Measurements from ENCODE around the gene FBXO15. TPM values are rescaled to one million over a fixed set of nuclear protein-coding genes. Genes with fewer than 3 reads are reported as not detected.

Gene FBXO15
- total RNA-seq, 2 experiments from 2014 or later: 0.54 to 2.1 TPM

DNA sequence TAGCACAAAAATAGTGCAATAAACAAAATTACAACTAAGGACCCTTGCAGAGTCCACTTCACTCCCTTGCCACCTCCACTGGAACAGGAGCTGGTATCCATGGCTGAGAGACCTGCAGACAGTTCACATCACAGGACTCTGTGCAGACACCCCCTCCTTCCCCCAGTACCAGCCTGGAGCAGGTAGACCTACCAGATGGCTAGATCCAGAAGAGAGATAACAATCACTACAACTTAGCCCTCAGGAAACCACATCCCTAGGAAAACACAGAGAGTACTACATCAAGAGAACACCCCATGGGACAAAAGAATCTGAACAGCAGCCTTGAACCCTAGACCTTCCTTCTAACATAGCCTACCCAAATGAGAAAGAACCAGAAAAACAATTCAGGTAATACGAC, 49.8 kb downstream of the FBXO15 start:
- Histone ChIP-seq H3K27ac (ENCODE audit: low read depth, low read length, poor library complexity, severe bottlenecking) (no peak overlapping the region), H3K4me2 (ENCODE audit: low read length) (no peak overlapping the region), H3K79me2 (ENCODE audit: insufficient read depth, low read depth, low read length) (no peaks in the 10 kb centered on the region), H2AFZ (ENCODE audit: low read length) (no peak overlapping the region), H3K4me1 (ENCODE audit: insufficient read depth, low read length, poor library complexity, severe bottlenecking) (no peaks in the 10 kb centered on the region), H3K36me3 (ENCODE audit: insufficient read depth, low read length) (no peaks in the 10 kb centered on the region), H4K20me1 (ENCODE audit: insufficient read depth, low read length) (no peaks in the 10 kb centered on the region), H3K9me2 (ENCODE audit: insufficient read depth, low read length) (no peaks in the 10 kb centered on the region), H3K9me3 (ENCODE audit: low read length) (no peaks in the 10 kb centered on the region), H3K4me3 (ENCODE audit: low read depth, low read length, poor library complexity, severe bottlenecking) (no peak overlapping the region)
- intact Hi-C loops (cut with micrococcal nuclease; ENCODE audit: unreplicated experiment): no loop called here
- no peak for TF ChIP-seq EZH2phosphoT487 (IDR thresholded peaks at IDR 0.05; ENCODE audit: borderline replicate concordance, low read depth, low read length)
- TF ChIP-seq, protein P1, sequence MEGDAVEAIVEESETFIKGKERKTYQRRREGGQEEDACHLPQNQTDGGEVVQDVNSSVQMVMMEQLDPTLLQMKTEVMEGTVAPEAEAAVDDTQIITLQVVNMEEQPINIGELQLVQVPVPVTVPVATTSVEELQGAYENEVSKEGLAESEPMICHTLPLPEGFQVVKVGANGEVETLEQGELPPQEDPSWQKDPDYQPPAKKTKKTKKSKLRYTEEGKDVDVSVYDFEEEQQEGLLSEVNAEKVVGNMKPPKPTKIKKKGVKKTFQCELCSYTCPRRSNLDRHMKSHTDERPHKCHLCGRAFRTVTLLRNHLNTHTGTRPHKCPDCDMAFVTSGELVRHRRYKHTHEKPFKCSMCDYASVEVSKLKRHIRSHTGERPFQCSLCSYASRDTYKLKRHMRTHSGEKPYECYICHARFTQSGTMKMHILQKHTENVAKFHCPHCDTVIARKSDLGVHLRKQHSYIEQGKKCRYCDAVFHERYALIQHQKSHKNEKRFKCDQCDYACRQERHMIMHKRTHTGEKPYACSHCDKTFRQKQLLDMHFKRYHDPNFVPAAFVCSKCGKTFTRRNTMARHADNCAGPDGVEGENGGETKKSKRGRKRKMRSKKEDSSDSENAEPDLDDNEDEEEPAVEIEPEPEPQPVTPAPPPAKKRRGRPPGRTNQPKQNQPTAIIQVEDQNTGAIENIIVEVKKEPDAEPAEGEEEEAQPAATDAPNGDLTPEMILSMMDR (conservative IDR thresholded peaks at IDR 0.05; ENCODE audit: low read length): no peak
- POLR2A ChIA-PET: interaction anchor here (0.7 kb wide), 1 partner anchor 86 kb away, joined by 3 read pairs; no protein-coding TSS in a partner anchor
- CTCF ChIA-PET (ENCODE audit: unreplicated experiment): no interaction called here
- BruUV-seq (replicated peaks): no TSS peak
- DNase-seq (ENCODE audit: low spot score): no peak

DNA sequence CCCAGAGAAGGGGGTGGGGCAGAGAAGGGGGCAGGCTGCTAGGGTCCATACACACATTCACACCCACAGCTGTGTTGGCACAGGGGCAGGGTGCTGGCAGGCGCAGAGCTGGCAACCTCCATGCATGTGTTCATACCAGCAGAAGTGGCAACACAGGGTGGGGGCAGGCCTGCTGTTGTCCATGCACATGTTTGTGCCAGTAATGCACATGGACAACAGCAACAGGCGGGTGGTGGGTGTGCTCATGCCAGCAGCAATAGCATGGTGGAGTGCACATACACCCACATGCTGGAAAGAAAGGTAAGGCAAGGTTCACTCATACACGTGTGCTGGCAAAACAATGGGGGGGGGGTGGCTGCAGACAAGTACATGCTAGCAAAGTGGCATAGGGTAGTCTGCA, 54.7 kb downstream of the FBXO15 start:
- Histone ChIP-seq H3K9me2 (ENCODE audit: insufficient read depth, low read length) (no peaks in the 10 kb centered on the region), H4K20me1 (ENCODE audit: insufficient read depth, low read length) (no peaks in the 10 kb centered on the region), H3K79me2 (ENCODE audit: insufficient read depth, low read depth, low read length) (no peaks in the 10 kb centered on the region), H3K36me3 (ENCODE audit: insufficient read depth, low read length) (no peaks in the 10 kb centered on the region), H2AFZ (ENCODE audit: low read length) (no peak overlapping the region), H3K4me3 (ENCODE audit: low read depth, low read length, poor library complexity, severe bottlenecking) (no peak overlapping the region), H3K4me2 (ENCODE audit: low read length) (no peak overlapping the region), H3K4me1 (ENCODE audit: insufficient read depth, low read length, poor library complexity, severe bottlenecking) (no peaks in the 10 kb centered on the region), H3K9me3 (ENCODE audit: low read length) (no peaks in the 10 kb centered on the region), H3K27ac (ENCODE audit: low read depth, low read length, poor library complexity, severe bottlenecking) (no peak overlapping the region)
- ChIA-PET CTCF (ENCODE audit: unreplicated experiment) (no interaction called here), POLR2A (no interaction called here)
- intact Hi-C loops (cut with micrococcal nuclease; ENCODE audit: unreplicated experiment): no loop called here
- DNase-seq (ENCODE audit: low spot score): no peak
- TF ChIP-seq, protein P1 (conservative IDR thresholded peaks at IDR 0.05; ENCODE audit: low read length): no peak
- no peak for TF ChIP-seq EZH2phosphoT487 (IDR thresholded peaks at IDR 0.05; ENCODE audit: borderline replicate concordance, low read depth, low read length)
- BruUV-seq (replicated peaks): no TSS peak

DNA sequence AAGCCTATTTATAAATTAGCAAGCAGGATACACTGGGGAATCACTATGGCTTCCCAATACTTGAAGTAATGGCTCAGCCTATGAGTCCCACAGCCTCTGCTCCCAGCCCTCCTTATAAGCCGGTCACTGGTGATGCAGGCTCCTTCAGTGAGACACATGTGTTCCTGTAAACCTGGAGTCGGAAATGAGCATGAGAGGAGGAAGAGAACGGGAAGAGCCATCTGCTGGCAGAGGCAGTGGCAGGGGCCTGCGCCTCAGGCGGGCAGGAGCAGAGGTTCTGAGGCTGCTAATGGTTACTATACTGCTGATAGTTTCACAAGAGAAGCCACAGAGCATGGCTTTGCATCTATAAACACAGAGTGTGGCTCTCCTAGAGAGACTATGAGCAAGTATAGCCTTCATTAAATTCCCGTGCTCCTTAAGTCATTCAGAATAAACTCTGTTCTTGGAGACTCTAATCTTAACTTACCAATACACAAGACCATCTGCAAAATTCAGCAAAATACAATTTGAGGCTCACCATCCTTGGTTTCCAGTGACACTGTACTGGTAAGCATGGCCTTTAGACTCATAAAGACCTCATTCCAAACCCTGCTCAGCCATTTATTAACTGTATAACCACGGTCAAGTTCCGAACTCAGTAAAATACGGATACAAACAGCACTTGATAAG, 63.3 kb downstream of the FBXO15 start:
- Histone ChIP-seq H3K4me1 (ENCODE audit: insufficient read depth, low read length, poor library complexity, severe bottlenecking) (no peaks in the 10 kb centered on the region), H3K4me3 (ENCODE audit: low read depth, low read length, poor library complexity, severe bottlenecking) (no peak overlapping the region), H3K4me2 (ENCODE audit: low read length) (no peak overlapping the region), H3K9me2 (ENCODE audit: insufficient read depth, low read length) (no peaks in the 10 kb centered on the region), H3K9me3 (ENCODE audit: low read length) (no peaks in the 10 kb centered on the region), H3K36me3 (ENCODE audit: insufficient read depth, low read length) (no peaks in the 10 kb centered on the region), H2AFZ (ENCODE audit: low read length) (no peak overlapping the region), H3K27ac (ENCODE audit: low read depth, low read length, poor library complexity, severe bottlenecking) (no peak overlapping the region), H4K20me1 (ENCODE audit: insufficient read depth, low read length) (no peaks in the 10 kb centered on the region), H3K79me2 (ENCODE audit: insufficient read depth, low read depth, low read length) (no peaks in the 10 kb centered on the region)
- DNase-seq (ENCODE audit: low spot score): no peak
- TF ChIP-seq, protein P1 (conservative IDR thresholded peaks at IDR 0.05; ENCODE audit: low read length): no peak
- TF ChIP-seq EZH2phosphoT487 (IDR thresholded peaks at IDR 0.05; ENCODE audit: borderline replicate concordance, low read depth, low read length): no peak
- intact Hi-C loops (cut with micrococcal nuclease; ENCODE audit: unreplicated experiment): no loop called here
- CTCF ChIA-PET (ENCODE audit: unreplicated experiment): interaction anchor here (2.2 kb wide), 1 partner anchor 44 kb away, joined by 8 read pairs; no protein-coding TSS in a partner anchor
- no TSS peak for BruUV-seq (replicated peaks)
- POLR2A ChIA-PET: interaction anchor here (1.0 to 2.7 kb wide), 3 partner anchors 10 to 31 kb away, joined by 3 to 18 read pairs (median 6); no protein-coding TSS in a partner anchor
